Glutamatergic neuron (in vitro differentiated cells): ENCODE measurements around the gene FAM219B. TPM values are rescaled to one million over a fixed set of nuclear protein-coding genes. Genes with fewer than 3 reads are reported as not detected.
"Not testable (repeated sequence)": the region's sequence is repeated elsewhere in the genome, so short reads cannot be mapped to it uniquely, and the experiment has no call there.

Experiments used
- DNase-seq: peaks from one replicate; pipeline ENCODE4 v3.0.0; 2022
- H3K27ac Mint-ChIP-seq: one replicate; pipeline ENCODE4 v1.8.0; 2020; ENCODE audit warnings: mild to moderate bottlenecking, mixed read lengths, inconsistent platforms; ENCODE audit not compliant: unreplicated experiment
- H3K27me3 Mint-ChIP-seq: one replicate; pipeline ENCODE4 v1.8.0; 2020; ENCODE audit warnings: mild to moderate bottlenecking, moderate library complexity, mixed read lengths, inconsistent platforms; ENCODE audit not compliant: unreplicated experiment
- H3K36me3 Mint-ChIP-seq: one replicate; pipeline ENCODE4 v1.8.0; 2020; ENCODE audit warnings: mild to moderate bottlenecking, mixed read lengths, inconsistent platforms; ENCODE audit not compliant: unreplicated experiment
- H3K4me1 Mint-ChIP-seq: one replicate; pipeline ENCODE4 v1.8.0; 2020; ENCODE audit warnings: mild to moderate bottlenecking, low read depth, mixed read lengths, inconsistent platforms; ENCODE audit not compliant: unreplicated experiment
- H3K4me3 Mint-ChIP-seq: one replicate; pipeline ENCODE4 v1.8.0; 2020; ENCODE audit warnings: mild to moderate bottlenecking, mixed read lengths, inconsistent platforms; ENCODE audit not compliant: unreplicated experiment
- H3K9me3 Mint-ChIP-seq: one replicate; pipeline ENCODE4 v1.8.0; 2020; ENCODE audit warnings: mild to moderate bottlenecking, moderate library complexity, mixed read lengths, inconsistent platforms; ENCODE audit not compliant: unreplicated experiment
- total RNA-seq: library from RNA; stranded (reverse); fragmentation: NEBNext Ultra II Directional; extraction: Animal tissue kit (Norgen Biotek cat#: 25700); gene quantifications from one replicate; pipeline ENCODE4 v1.2.1, GENCODE V29; 2021; ENCODE audit not compliant: unreplicated experiment
- TF ChIP-seq, protein P1 (sequence below): fragments of 200-600 bp; sonication (generic); IDR thresholded peaks from one replicate; pipeline ENCODE4 v1.5.0; 2021; ENCODE audit not compliant: partially characterized antibody, unreplicated experiment

FAM219B gene
- total RNA-seq, 1 donor from 2014 or later: 171 TPM

- DNase-seq: no peak
- peak overlapping the region; percentile 87 for H3K4me3 Mint-ChIP-seq
- H3K9me3 Mint-ChIP-seq: peaks cover 4% of the 10 kb centered on the region
- peak overlapping the region; percentile 95 for H3K27ac Mint-ChIP-seq
- H3K4me1 Mint-ChIP-seq: peaks cover 6% of the 10 kb centered on the region
- no peaks in the 10 kb centered on the region for H3K36me3 Mint-ChIP-seq
- peaks cover 2% of the 10 kb centered on the region for H3K27me3 Mint-ChIP-seq
- TF ChIP-seq, protein P1, sequence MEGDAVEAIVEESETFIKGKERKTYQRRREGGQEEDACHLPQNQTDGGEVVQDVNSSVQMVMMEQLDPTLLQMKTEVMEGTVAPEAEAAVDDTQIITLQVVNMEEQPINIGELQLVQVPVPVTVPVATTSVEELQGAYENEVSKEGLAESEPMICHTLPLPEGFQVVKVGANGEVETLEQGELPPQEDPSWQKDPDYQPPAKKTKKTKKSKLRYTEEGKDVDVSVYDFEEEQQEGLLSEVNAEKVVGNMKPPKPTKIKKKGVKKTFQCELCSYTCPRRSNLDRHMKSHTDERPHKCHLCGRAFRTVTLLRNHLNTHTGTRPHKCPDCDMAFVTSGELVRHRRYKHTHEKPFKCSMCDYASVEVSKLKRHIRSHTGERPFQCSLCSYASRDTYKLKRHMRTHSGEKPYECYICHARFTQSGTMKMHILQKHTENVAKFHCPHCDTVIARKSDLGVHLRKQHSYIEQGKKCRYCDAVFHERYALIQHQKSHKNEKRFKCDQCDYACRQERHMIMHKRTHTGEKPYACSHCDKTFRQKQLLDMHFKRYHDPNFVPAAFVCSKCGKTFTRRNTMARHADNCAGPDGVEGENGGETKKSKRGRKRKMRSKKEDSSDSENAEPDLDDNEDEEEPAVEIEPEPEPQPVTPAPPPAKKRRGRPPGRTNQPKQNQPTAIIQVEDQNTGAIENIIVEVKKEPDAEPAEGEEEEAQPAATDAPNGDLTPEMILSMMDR: no peak
These were observed 16.0 kb downstream of the FAM219B start for GRCh38 chr15:74890665-74890960.

DNA sequence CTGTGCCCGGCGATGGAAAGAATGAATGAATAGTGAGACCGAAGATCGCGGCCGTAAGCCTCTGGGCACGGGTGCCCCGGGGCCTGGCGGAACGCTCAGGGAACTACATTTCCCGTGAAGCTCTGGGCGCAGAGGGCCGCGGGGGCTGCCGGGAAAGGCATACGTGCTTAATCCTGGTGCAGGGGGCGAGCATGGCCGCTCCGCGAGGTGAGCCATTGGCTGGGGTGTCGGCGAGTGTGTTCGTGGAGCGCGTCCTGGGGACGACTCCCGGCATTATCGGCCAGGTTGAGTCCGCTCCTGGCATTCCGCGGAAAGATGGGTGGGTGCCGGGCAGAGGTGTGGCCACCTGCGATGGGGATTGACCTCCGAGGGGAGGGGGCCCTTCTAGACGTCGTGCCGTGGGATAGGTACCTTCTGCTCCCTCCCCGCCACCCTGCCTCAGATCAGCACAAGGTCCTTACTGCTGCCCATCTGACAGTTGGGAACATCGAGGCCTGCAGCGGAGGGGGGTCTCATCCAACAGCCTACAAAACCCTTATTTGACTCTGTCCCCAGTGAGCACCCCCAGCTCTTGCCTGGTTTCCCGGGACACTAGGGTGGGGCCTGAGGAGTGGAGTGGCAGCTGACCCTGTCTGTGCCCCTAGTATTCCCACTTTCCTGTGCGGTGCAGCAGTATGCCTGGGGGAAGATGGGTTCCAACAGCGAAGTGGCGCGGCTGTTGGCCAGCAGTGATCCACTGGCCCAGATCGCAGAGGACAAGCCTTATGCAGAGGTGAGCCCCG, 16.6 kb downstream of the FAM219B start, which contains the start of gene MPI:
MPI (plus strand) TSS at position 160 of the 782 bp plus-strand sequence; CDS start at position 192, 32 bp downstream.
- no peaks in the 10 kb centered on the region for H3K36me3 Mint-ChIP-seq
- peak; percentile 94 for DNase-seq

GRCh38 chr15:74889390-74889882, 17.2 kb downstream of the FAM219B start:
- H3K4me3 Mint-ChIP-seq: peak overlapping the region; percentile 87

More for the DNA sequence above, 16.6 kb downstream of the FAM219B start, which contains the start of gene MPI:
- TF ChIP-seq, protein P1: peak; percentile 33
- Mint-ChIP-seq H3K27ac (peak within 1 kb of the TSS; percentile 95), H3K4me3 (peak within 1 kb of the TSS; percentile 87), H3K9me3 (peaks cover 4% of the 10 kb centered on the region), H3K27me3 (peaks cover 2% of the 10 kb centered on the region), H3K4me1 (peaks cover 6% of the 10 kb centered on the region)

DNA sequence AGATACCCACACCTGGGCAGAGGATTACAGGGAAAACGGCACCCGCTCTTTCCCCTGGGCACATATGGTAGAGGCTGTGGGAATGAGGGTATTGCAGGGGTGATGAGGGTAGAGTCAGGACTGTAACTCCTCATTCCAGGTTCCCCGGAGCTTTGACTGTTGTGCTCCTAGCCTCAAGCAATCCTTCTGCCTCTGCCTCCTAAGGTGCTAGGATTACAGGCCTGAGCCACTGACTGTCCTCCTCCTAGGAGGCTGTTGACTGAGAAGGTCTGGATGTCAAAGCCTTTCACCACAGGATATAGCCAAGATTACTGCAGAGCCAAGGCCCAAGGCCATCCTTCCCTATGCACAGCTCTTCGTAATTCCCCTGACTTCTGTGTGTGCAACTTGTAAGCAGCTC, 17.9 kb downstream of the FAM219B start:
- peak overlapping the region; percentile 55 for H3K4me3 Mint-ChIP-seq
- no peak for DNase-seq
- H3K27me3 Mint-ChIP-seq: peaks cover 2% of the 10 kb centered on the region
- peak overlapping the region; percentile 95 for H3K27ac Mint-ChIP-seq
- peaks cover 4% of the 10 kb centered on the region for H3K9me3 Mint-ChIP-seq
- no peaks in the 10 kb centered on the region for H3K36me3 Mint-ChIP-seq
- H3K4me1 Mint-ChIP-seq: peaks cover 6% of the 10 kb centered on the region
- TF ChIP-seq, protein P1: no peak

More at GRCh38 chr15:74889390-74889882, 17.2 kb downstream of the FAM219B start:
- H3K27ac Mint-ChIP-seq: peak overlapping the region; percentile 95
- peaks cover 6% of the 10 kb centered on the region for H3K4me1 Mint-ChIP-seq
- no peaks in the 10 kb centered on the region for H3K36me3 Mint-ChIP-seq
- H3K9me3 Mint-ChIP-seq: peaks cover 4% of the 10 kb centered on the region
- H3K27me3 Mint-ChIP-seq: peaks cover 2% of the 10 kb centered on the region
- TF ChIP-seq, protein P1: no peak
- DNase-seq: peak; percentile 38

DNA sequence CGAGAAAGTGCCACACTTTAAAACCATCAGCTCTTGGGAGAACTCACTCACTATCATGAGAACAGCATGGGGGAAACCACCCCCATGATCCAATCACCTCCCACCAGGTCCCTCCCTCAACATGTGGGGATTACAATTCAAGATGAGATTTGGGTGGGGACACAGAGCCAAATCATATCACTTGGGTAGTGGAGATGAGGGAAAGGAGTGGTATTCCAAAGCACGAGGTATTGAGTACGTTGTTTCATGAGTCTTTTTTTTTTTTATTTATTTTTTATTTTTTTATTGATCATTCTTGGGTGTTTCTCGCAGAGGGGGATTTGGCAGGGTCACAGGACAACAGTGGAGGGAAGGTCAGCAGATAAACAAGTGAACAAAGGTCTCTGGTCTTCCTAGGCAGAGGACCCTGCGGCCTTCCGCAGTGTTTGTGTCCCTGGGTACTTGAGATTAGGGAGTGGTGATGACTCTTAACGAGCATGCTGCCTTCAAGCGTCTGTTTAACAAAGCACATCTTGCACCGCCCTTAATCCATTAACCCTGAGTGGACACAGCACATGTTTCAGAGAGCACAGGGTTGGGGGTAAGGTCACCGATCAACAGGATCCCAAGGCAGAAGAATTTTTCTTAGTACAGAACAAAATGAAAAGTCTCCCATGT, 19.0 kb downstream of the FAM219B start:
- not testable (repeated sequence) for DNase-seq, H3K4me3 Mint-ChIP-seq, H3K9me3 Mint-ChIP-seq, H3K27me3 Mint-ChIP-seq, H3K36me3 Mint-ChIP-seq, H3K4me1 Mint-ChIP-seq, H3K27ac Mint-ChIP-seq
